Epidermal melanocyte (primary cell): ENCODE data around the gene DNAJB12.
"Not testable (repeated sequence)": the region's sequence is repeated elsewhere in the genome, so short reads cannot be mapped to it uniquely, and the experiment has no call there.

ENCODE experiments used
- DNase-seq: peaks from one replicate; pipeline ENCODE4 v3.0.0; 2011; ENCODE audit warnings: low spot score; ENCODE audit not compliant: insufficient read length

Gene DNAJB12

DNA sequence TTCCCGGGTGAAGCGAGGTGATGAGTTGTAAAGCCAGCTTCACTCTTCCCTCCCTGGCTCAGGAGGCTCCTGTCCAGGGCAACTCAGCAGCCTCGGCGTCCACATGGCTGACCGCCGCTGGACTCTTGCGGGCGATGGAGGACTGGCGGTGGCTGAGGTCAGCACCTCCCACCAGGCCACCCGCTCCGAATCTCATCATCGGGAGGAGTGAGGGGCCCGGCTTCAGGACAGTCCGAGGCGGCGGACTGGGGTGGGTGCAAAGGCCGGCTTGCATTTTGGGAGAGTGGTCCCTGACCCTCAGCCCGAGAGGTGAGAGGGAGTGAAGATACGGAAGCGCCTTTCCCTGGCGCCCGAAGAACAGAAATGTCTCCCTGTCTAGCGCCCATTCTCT lies 759 bp downstream of the DNAJB12 start:
- DNase-seq = no peak

DNA sequence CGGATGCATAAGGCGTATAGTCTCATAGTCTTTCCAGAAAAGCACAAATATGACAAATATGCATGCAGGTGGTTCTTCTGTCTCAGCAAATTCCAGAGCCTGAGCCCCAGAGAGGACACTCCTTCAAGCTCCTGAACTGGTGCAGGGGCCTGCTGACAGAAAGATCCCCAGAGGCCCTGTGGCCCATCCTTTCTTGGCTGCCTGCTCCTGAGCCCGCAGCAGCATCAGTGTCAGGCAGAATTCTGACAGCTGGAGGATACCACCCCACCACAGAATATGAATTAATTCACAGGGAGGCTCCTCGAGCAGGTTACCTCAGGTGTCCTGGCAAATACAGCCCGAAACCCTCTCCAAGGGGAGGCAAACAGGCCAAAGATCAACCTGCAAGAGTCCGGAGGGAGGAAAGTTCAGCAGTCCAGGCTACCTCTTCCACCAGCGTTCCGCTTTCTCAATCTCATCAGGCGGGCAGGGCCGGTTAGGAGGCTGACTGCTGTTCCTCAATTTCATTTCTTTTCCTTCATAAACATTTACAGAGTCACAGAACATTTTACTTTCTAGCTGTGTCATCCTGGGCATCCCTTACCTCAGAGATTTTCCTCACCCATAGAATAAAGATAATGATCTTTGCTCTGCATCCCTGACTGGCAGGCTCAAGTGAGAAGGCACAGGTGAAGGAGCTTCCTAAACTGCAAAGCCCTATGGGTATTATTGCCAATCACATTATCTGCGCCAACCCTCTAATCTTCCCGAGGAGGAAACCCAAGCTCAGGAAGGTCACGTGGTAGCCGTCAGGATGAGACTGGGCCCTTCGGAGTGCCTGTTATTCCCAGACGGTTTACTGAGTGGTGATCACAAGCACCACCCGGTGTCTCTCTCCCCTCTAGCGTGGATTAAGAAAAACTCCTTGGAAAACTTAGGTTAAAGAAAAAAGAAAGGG lies 1.4 kb downstream of the DNAJB12 start:
- no peak for DNase-seq

- no peak for DNase-seq
Observed at GRCh38 chr10:72351479-72351878, 3.2 kb downstream of the DNAJB12 start.

- no peak for DNase-seq
Observed at GRCh38 chr10:72349438-72349837, 5.3 kb downstream of the DNAJB12 start.

DNA sequence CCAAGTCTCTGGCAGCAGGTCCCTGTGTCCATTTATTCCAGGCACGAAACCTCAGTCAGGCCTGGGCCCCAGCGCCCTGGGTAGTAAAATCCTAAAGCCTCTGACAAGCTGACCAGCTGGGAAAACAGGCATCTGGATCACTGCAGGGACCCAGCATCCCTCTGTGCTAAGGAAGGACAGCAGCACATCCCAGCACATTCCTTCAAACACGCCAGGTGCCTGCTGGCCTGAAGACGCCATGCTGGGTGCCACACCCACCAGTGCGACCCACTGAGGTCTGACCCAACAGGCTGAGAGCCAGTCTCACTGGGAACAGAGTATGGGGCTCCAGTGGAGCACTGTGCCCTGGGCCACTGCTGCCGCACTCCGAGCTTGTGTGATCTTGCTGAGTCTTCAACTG lies 6.4 kb downstream of the DNAJB12 start:
- no peak for DNase-seq

- DNase-seq = not testable (repeated sequence)
Observed at GRCh38 chr10:72346117-72346516, 8.6 kb downstream of the DNAJB12 start.

DNA sequence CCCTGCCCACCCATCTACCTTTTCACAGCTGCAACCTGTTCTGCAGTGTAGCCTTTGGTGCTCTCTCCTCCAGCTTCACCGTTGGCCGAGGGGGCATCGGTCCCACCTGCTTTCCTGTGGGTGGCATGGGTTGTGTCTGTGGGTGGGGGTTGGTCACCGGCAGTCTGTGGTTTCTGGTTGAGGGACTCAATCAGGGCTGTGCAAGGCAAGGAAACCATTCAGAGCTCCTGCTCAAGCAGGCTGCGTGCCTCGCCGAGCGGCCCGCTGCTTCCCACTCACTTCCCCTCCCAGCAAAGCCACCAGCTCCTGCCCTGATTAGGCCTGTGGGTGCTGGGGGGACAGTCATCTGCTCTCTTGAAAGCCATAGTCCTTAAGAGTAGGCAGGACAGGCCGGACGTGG lies 9.8 kb downstream of the DNAJB12 start:
- DNase-seq = no peak

- DNase-seq = no peak
Observed at GRCh38 chr10:72342911-72343310, 11.8 kb downstream of the DNAJB12 start.

DNA sequence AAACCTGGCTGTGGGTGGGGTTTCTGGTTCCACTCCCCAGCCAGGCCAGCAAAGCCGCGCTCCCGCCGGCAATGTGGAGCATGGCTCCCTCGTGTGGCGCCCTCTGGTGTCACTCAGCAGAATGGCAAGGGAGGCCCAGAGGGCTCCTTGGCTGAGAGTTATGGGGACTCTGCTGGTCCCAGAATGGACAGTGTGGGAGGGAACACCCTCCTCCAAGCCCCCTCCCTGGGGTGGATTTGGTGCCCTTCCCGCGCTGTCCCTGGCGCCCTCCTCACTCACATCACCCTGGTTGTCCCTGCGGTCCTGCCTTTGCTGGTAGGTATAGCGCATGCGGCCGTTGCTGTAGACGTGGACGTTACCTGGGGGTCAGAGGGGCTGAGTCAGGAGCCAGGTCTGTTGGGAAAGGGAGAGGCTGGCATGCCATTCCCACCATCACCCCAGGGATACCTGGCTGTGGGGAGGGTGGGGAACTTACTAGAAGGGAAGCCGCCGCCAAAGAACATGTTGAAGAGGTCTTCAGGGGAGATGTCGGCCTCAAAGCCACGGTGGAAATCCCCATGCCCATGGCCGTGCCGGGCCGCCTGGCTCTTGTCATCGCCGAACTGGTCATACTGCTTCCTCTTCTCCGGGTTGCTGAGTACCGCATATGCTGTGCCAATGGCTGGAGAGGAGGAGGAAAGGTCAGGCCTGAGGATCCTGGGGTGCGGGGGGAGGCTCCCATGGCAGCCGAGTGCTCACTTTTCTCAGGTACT lies 14.0 kb downstream of the DNAJB12 start:
- no peak for DNase-seq

GRCh38 chr10:72338180-72338579 lies 16.5 kb downstream of the DNAJB12 start:
- DNase-seq = no peak

DNA sequence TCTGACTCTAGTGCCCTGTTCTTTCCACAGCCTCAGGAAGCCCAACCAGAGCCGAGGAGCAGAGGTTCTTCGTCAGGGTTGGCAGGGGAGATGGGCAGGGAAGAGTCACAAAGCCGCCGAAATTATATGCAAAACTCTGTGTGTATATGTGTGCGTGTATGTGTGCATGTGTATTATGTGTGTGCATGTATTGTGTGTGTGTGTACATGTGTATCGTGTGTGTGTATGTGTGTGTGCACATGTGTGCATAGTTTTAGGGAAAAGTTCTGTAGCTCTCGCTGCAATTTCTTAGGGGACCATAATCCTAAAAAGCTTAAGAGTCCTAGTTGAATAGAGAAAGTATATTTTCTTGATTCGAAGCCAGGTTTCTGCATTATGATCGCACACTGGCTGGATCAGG lies 17.0 kb downstream of the DNAJB12 start:
- DNase-seq = no peak

DNA sequence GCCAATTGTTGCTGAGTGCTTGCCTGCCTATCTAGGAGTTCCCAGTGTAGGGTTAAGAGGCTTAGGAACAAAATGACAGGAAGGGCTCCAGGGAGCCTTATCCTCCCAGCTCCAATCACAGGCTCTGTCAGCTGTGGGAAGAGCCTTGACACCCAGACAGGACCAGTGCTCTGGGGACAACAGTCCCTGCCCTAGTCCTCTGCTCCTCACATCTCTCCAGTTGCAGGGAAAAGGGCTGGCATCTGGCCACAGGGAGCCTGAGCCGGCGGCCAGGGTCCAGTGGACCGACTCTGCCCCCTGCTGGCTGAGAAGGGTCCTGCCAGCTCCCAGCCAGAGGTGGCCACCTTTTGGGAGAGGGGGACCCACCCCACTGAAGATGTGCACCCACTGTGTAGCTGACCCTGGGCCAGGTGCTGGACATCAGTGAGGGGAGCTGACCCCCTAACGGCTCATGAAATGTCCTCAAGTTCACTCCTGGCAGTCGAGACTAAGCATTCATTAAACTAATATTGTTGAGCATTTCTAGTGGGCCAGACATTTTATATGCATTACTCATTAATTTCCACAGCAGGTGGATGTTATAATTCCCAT lies 17.6 kb downstream of the DNAJB12 start:
- no peak for DNase-seq

- no peak for DNase-seq
Observed at GRCh38 chr10:72336259-72337038, 18.3 kb downstream of the DNAJB12 start.

- no peak for DNase-seq
Observed at GRCh38 chr10:72335394-72336258, 19.1 kb downstream of the DNAJB12 start.

DNA sequence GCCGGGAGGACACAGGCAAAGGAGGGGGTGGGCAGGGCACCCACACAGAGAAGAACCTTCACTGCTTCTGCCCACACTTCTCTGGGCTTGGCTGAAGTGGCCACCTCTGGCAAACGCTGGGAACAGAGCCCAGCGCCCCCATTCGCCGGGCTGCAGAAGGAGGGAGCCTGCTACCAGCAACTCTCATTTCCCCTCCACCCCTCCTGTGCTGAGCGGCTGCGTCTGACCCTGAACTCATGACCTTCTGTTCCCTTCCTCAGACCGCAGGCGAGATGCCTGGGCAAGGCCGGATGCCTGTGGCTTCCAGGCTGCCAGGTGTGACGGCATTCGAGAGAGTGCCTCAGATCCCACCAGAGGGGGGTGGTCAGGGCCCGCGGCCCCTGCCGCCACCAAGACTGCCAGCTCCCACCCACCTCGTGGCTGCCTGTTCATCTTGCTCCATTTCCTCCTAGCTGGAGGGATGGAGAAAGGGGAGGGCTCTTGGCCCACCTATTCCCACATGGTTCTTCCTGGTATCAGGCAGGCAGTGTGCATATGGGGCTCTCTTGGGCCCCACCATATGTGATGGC lies 19.8 kb downstream of the DNAJB12 start:
- DNase-seq = no peak

- no peak for DNase-seq
Observed at GRCh38 chr10:72334196-72334824, 20.4 kb downstream of the DNAJB12 start.

DNA sequence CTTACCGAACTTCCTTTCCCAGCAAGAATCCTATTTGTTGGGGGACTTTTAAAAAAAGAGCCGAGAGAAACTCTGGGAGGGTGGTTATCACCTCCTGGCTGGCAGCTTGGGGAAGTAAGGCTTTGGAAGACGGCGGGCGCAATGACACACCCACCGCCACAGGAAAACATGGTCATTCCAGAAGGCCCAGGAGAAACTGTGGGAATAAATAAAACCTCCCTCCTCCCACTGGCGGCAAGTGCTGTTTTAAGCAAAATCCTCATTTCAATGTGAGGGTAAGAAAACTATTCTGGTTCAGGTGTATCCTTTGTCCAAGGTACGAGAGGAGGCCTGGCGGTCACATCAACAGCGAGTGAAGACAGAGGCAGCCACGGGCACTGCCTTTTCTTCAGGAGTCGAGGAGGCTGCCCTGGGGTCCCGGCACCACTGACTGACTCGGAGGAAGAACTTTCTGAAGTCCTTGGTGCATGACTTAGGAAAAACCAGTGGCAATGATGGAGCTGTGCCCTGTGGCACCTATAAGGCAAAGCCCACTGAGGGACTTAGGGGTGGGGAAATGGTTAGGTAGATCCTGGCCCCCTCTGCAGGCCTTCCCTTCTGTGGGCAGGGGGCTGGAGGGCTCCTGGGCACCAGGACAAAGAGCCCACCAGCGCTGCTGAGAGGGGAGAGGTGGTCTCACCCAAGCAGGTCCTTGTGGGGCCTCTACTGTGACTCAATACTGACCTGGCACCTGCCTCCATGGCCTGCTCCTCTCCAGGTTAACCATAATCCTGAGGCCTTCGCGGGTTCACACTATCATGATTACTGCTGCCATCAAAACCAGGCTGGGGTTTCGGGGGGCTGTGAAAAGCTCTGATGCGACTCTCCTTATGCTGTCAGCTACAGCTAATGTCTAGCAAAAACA lies 21.4 kb downstream of the DNAJB12 start:
- no peak for DNase-seq

- no peak for DNase-seq
Observed at GRCh38 chr10:72332423-72333111, 22.2 kb downstream of the DNAJB12 start.
